SK-N-SH (cell line): ENCODE results near the gene ARHGAP26. TPM values are rescaled to one million over a fixed set of nuclear protein-coding genes. Genes with fewer than 3 reads are reported as not detected.

ENCODE experiments used
- CTCF ChIA-PET: fragments of 300-600, 350-600 bp; formaldehyde crosslinking; extraction: SDS; loops from one replicate; lab custom pipeline; 2021; lab: Yijun Ruan, JAX
- POLR2A ChIA-PET: fragments of 350-600 bp; sonication (Branson Sonifier 250); formaldehyde crosslinking; extraction: SDS; loops from one replicate; lab custom pipeline; 2020; ENCODE audit warnings: antibody characterized with exemption, inconsistent platforms; lab: Yijun Ruan, JAX
- DNase-seq: peaks from one replicate; pipeline ENCODE4 v3.0.0; 2012
- H2AFZ ChIP-seq: fragments of 200-600 bp; sonication (generic); 2 replicates; pipeline ENCODE4 v1.8.1; 2016; ENCODE audit warnings: antibody characterized with exemption, mild to moderate bottlenecking, low read depth
- H3F3A ChIP-seq: fragments of 200-600 bp; sonication (generic); replicated peaks from 2 replicates; pipeline ENCODE3; 2016; ENCODE audit warnings: antibody characterized with exemption, mild to moderate bottlenecking; ENCODE audit not compliant: insufficient read depth
- H3K27ac ChIP-seq, 2 experiments: fragments of 200-500 bp in 1 of 2; fragments of 200-600 bp in 1 of 2; sonication (Bioruptor generic) in 1 of 2; sonication (generic), shearing (Covaris generic) in 1 of 2; 2 replicates each; pipeline versions ENCODE4 v1.5.1 to v1.6.1; 2014 to 2016; ENCODE audit warnings: low read depth in 2 of 2, inconsistent platforms in 1 of 2, low read length in 1 of 2, mild to moderate bottlenecking in 1 of 2, mixed read lengths in 1 of 2
- H3K27me3 ChIP-seq: fragments of 200-600 bp; sonication (generic), shearing (Covaris generic); 2 replicates; pipeline ENCODE4 v1.6.1; 2016; ENCODE audit warnings: mixed run types; ENCODE audit not compliant: insufficient read depth
- H3K36me3 ChIP-seq, 2 experiments: fragments of 200-500 bp in 1 of 2; fragments of 200-600 bp in 1 of 2; sonication (Bioruptor generic) in 1 of 2; sonication (generic) in 1 of 2; replicated peaks in 1 of 2; 2 replicates each; pipeline versions ENCODE3 to v1.5.1; 2014 to 2016; ENCODE audit warnings: low read length in 1 of 2, mild to moderate bottlenecking in 1 of 2; ENCODE audit not compliant: insufficient read depth in 2 of 2, control insufficient read depth in 1 of 2
- H3K4me1 ChIP-seq, 2 experiments: fragments of 200-500 bp in 1 of 2; fragments of 200-600 bp in 1 of 2; sonication (Bioruptor generic) in 1 of 2; sonication (generic), shearing (Covaris generic) in 1 of 2; 2 replicates each; pipeline versions ENCODE4 v1.5.1 to v1.6.1; 2014 to 2016; ENCODE audit warnings: low read depth in 1 of 2, low read length in 1 of 2, mixed run types in 1 of 2; ENCODE audit not compliant: insufficient read depth in 2 of 2, control insufficient read depth in 1 of 2
- H3K4me2 ChIP-seq: fragments of 200-600 bp; sonication (generic), shearing (Covaris generic); 2 replicates; pipeline ENCODE4 v1.6.1; 2017; ENCODE audit warnings: mixed run types
- H3K4me3 ChIP-seq, 2 experiments: fragments of 200-500 bp in 1 of 2; fragments of 200-600 bp in 1 of 2; sonication (Bioruptor generic) in 1 of 2; sonication (generic), shearing (Covaris generic) in 1 of 2; 2 replicates each; pipeline versions ENCODE4 v1.5.1 to v1.8.1; 2014 to 2016; ENCODE audit warnings: low read depth in 2 of 2, inconsistent platforms in 1 of 2, low read length in 1 of 2, mild to moderate bottlenecking in 1 of 2, mixed read lengths in 1 of 2, moderate library complexity in 1 of 2
- H3K79me2 ChIP-seq: fragments of 200-600 bp; sonication (generic); 2 replicates; pipeline ENCODE4 v1.8.1; 2017; ENCODE audit warnings: mild to moderate bottlenecking; ENCODE audit not compliant: insufficient read depth
- H3K9ac ChIP-seq: fragments of 200-600 bp; sonication (generic); 2 replicates; pipeline ENCODE4 v1.6.1; 2017; ENCODE audit warnings: mixed run types
- H3K9me2 ChIP-seq: fragments of 200-600 bp; sonication (generic); 2 replicates; pipeline ENCODE4 v1.6.1; 2017; ENCODE audit warnings: mixed run types
- H3K9me3 ChIP-seq: fragments of 200-600 bp; sonication (generic); 2 replicates; pipeline ENCODE4 v1.6.1; 2017; ENCODE audit warnings: mixed run types, mild to moderate bottlenecking, moderate library complexity
- H4K20me1 ChIP-seq: fragments of 200-600 bp; sonication (generic); 2 replicates; pipeline ENCODE4 v1.6.1; 2017; ENCODE audit warnings: mild to moderate bottlenecking, mixed run types; ENCODE audit not compliant: insufficient read depth
- CHD2 ChIP-seq: fragments of 150-350 bp; IDR thresholded peaks from 2 replicates; pipeline ENCODE4 v1.6.1; 2018; ENCODE audit warnings: low read length; ENCODE audit not compliant: partially characterized antibody
- EP300 ChIP-seq, 2 experiments: IDR thresholded peaks; 2 replicates each; pipeline versions ENCODE4 v1.4.0 to v1.6.1; 2012; ENCODE audit warnings: borderline replicate concordance in 1 of 2, low read depth in 1 of 2, low read length in 1 of 2
- FOSL2 ChIP-seq: IDR thresholded peaks from 2 replicates; pipeline ENCODE4 v1.4.0; 2012; ENCODE audit warnings: low read depth, mild to moderate bottlenecking, moderate library complexity, borderline replicate concordance
- JUND ChIP-seq: IDR thresholded peaks from 2 replicates; pipeline ENCODE4 v1.4.0; 2012
- MAX ChIP-seq: IDR thresholded peaks from 2 replicates; pipeline ENCODE4 v1.4.0; 2012; ENCODE audit warnings: low read depth
- MXI1 ChIP-seq: IDR thresholded peaks from 2 replicates; pipeline ENCODE4 v1.6.1; 2012; ENCODE audit warnings: mild to moderate bottlenecking, low read depth, low read length, improper control_type of control experiment
- RAD21 ChIP-seq: IDR thresholded peaks from 2 replicates; pipeline ENCODE4 v1.6.1; 2012; ENCODE audit warnings: mild to moderate bottlenecking, low read length
- RXRA ChIP-seq: IDR thresholded peaks from 2 replicates; pipeline ENCODE4 v1.4.0; 2012; ENCODE audit warnings: low read depth, mild to moderate bottlenecking, borderline replicate concordance
- USF2 ChIP-seq: fragments of 150-350 bp; IDR thresholded peaks from 2 replicates; pipeline ENCODE4 v1.6.1; 2017; ENCODE audit warnings: antibody characterized with exemption, low read length, low read depth, borderline replicate concordance
- WGBS: methylation state at CpG from one replicate; pipeline ENCODE4 v1.1.6; 2017; ENCODE audit warnings: low lambda C conversion rate; 5-methylcytosine and 5-hydroxymethylcytosine counted together
- polyA plus RNA-seq, 3 experiments: library from polyadenylated mRNA; depleted of rRNA; stranded (reverse); fragments of >200 nt; gene quantifications; 2 replicates each; pipeline ENCODE4 v1.2.3, GENCODE V29; 2012
- TF ChIP-seq, protein P1 (sequence below): IDR thresholded peaks from 2 replicates; pipeline ENCODE4 v1.6.1; 2012; ENCODE audit warnings: mild to moderate bottlenecking, low read depth, low read length, moderate library complexity

ARHGAP26 gene
- polyA plus RNA-seq, 1 of the 3 experiments (the other 2 are of a cell fraction): 6.1 TPM

GRCh38 chr5:143051244-143052058 is 281.3 kb downstream of the ARHGAP26 start (continued):
- TF ChIP-seq MXI1: no peak

GRCh38 chr5:143052967-143053682 is 282.9 kb downstream of the ARHGAP26 start:
- Histone ChIP-seq H3F3A (peaks cover 6% of the 10 kb centered on the region), H3K4me3 (no peak overlapping the region), H3K36me3 (peaks cover 14 to 38% of the 10 kb centered on the region in 2 experiments), H3K9me2 (no peaks in the 10 kb centered on the region), H3K27ac (no peak overlapping the region), H3K79me2 (no peaks in the 10 kb centered on the region), H3K4me2 (no peak overlapping the region), H4K20me1 (no peaks in the 10 kb centered on the region), H3K4me1 (peaks cover 0 to 43% of the 10 kb centered on the region in 2 experiments; a peak in 2 of 4 replicates), H3K9ac (no peak overlapping the region)
- ChIA-PET CTCF (interaction anchor here (1.2 kb wide), 1 partner anchor 172 kb away, joined by 3 read pairs; no protein-coding TSS in a partner anchor), POLR2A (no interaction called here)
- no peak for DNase-seq
- 98% methylated on average over 3 of the region's 3 CpGs for WGBS
- TF ChIP-seq FOSL2: no peak
- no peak for TF ChIP-seq MXI1
- TF ChIP-seq USF2: no peak
- TF ChIP-seq, protein P1, sequence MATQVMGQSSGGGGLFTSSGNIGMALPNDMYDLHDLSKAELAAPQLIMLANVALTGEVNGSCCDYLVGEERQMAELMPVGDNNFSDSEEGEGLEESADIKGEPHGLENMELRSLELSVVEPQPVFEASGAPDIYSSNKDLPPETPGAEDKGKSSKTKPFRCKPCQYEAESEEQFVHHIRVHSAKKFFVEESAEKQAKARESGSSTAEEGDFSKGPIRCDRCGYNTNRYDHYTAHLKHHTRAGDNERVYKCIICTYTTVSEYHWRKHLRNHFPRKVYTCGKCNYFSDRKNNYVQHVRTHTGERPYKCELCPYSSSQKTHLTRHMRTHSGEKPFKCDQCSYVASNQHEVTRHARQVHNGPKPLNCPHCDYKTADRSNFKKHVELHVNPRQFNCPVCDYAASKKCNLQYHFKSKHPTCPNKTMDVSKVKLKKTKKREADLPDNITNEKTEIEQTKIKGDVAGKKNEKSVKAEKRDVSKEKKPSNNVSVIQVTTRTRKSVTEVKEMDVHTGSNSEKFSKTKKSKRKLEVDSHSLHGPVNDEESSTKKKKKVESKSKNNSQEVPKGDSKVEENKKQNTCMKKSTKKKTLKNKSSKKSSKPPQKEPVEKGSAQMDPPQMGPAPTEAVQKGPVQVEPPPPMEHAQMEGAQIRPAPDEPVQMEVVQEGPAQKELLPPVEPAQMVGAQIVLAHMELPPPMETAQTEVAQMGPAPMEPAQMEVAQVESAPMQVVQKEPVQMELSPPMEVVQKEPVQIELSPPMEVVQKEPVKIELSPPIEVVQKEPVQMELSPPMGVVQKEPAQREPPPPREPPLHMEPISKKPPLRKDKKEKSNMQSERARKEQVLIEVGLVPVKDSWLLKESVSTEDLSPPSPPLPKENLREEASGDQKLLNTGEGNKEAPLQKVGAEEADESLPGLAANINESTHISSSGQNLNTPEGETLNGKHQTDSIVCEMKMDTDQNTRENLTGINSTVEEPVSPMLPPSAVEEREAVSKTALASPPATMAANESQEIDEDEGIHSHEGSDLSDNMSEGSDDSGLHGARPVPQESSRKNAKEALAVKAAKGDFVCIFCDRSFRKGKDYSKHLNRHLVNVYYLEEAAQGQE: no peak
- no peak for TF ChIP-seq RXRA
- no peak for TF ChIP-seq CHD2
- no peak for TF ChIP-seq EP300 (IDR thresholded peaks at IDR 0.05; ENCODE audit: borderline replicate concordance in 1 of 2, low read depth in 1 of 2, low read length in 1 of 2)
- TF ChIP-seq MAX: no peak
- TF ChIP-seq RAD21: no peak
- TF ChIP-seq JUND: no peak
- TF ChIP-seq, all 33 proteins: peak for 0
- H2AFZ ChIP-seq: no peak overlapping the region
- H3K27me3 ChIP-seq: no peaks in the 10 kb centered on the region
- no peaks in the 10 kb centered on the region for H3K9me3 ChIP-seq
